SW 1271 (cell line): ENCODE measurements around the gene FBXL19.

Experiments used
- DNase-seq, 2 experiments: peaks; one replicate each; lab custom pipeline; 2025; lab: John Stamatoyannopoulos, UW

Gene FBXL19

GRCh38 chr16:30986129-30986991 lies 63.0 kb downstream of the FBXL19 start:
- no peak for DNase-seq

GRCh38 chr16:30987581-30988190 lies 64.3 kb downstream of the FBXL19 start:
- no peak for DNase-seq

- no peak for DNase-seq
These were observed 66.2 kb downstream of the FBXL19 start for GRCh38 chr16:30989469-30990047.

GRCh38 chr16:30990105-30990504 lies 66.7 kb downstream of the FBXL19 start:
- no peak for DNase-seq

- DNase-seq: no peak
These were observed 67.7 kb downstream of the FBXL19 start for GRCh38 chr16:30991052-30991451.

GRCh38 chr16:30992276-30992780 lies 69.0 kb downstream of the FBXL19 start:
- no peak for DNase-seq

GRCh38 chr16:30992931-30993816 lies 69.8 kb downstream of the FBXL19 start:
- DNase-seq: no peak

- DNase-seq: no peak
These were observed 72.6 kb downstream of the FBXL19 start for GRCh38 chr16:30995927-30996323.

GRCh38 chr16:30996324-30996984 lies 73.1 kb downstream of the FBXL19 start:
- peak in 1 of 2 experiments; percentile 31 for DNase-seq

- peak in 1 of 2 experiments; percentile 77 for DNase-seq
These were observed 73.8 kb downstream of the FBXL19 start for GRCh38 chr16:30996985-30997724.

- peak; percentile 32 to 74 for DNase-seq
These were observed 74.6 kb downstream of the FBXL19 start for GRCh38 chr16:30997725-30998711.
